Measurements from ENCODE around the gene ABCF2.

Gene ABCF2

GRCh38 chr7:151252961-151253711 is 26.1 kb upstream of the ABCF2 start:
- no peak overlapping the region for H3K4me3 ChIP-seq (ENCODE audit: low read length)
- no peak for TF ChIP-seq EZH2phosphoT487 (IDR thresholded peaks at IDR 0.05; ENCODE audit: low read length)
- TF ChIP-seq, protein P1, sequence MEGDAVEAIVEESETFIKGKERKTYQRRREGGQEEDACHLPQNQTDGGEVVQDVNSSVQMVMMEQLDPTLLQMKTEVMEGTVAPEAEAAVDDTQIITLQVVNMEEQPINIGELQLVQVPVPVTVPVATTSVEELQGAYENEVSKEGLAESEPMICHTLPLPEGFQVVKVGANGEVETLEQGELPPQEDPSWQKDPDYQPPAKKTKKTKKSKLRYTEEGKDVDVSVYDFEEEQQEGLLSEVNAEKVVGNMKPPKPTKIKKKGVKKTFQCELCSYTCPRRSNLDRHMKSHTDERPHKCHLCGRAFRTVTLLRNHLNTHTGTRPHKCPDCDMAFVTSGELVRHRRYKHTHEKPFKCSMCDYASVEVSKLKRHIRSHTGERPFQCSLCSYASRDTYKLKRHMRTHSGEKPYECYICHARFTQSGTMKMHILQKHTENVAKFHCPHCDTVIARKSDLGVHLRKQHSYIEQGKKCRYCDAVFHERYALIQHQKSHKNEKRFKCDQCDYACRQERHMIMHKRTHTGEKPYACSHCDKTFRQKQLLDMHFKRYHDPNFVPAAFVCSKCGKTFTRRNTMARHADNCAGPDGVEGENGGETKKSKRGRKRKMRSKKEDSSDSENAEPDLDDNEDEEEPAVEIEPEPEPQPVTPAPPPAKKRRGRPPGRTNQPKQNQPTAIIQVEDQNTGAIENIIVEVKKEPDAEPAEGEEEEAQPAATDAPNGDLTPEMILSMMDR (IDR thresholded peaks at IDR 0.05; ENCODE audit: low read length) = no peak
- no peak for TF ChIP-seq EZH2 (optimal IDR thresholded peaks at IDR 0.05; ENCODE audit: low read depth, low read length)

DNA sequence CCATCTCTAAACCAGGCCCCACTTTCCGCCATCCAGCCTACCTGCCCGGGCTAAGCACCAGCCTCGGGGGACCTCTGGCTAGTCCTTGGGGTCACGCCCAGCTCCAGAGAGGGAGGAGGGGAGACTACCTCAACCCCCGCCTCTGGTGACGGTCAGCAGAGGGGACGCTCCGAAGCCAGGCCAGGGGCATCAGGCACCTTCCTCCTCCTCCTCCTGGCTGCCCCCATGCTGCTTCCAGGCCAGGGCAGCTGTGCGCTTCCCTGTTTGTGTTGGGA is 25.5 kb upstream of the ABCF2 start:
- DNase-seq = no peak
- no peaks in the 10 kb centered on the region for H3K9me2 ChIP-seq (replicated peaks; ENCODE audit: insufficient read depth, low read length)
- H3K79me2 ChIP-seq (ENCODE audit: low read length) = no peaks in the 10 kb centered on the region
- TF ChIP-seq EZH2 (optimal IDR thresholded peaks at IDR 0.05; ENCODE audit: low read depth, low read length) (no peak), EZH2phosphoT487 (IDR thresholded peaks at IDR 0.05; ENCODE audit: low read length) (no peak)
- TF ChIP-seq, protein P1 (IDR thresholded peaks at IDR 0.05; ENCODE audit: low read length) = no peak
- H3K4me2 ChIP-seq (ENCODE audit: low read depth, low read length) = no peak overlapping the region
- H3K9me3 ChIP-seq (replicated peaks; ENCODE audit: insufficient read depth, low read length) = no peaks in the 10 kb centered on the region
- H3K27me3 ChIP-seq (replicated peaks; ENCODE audit: insufficient read depth, low read length) = peaks cover 91% of the 10 kb centered on the region
- no peak overlapping the region for H2AFZ ChIP-seq (ENCODE audit: low read length)
- peaks cover 4% of the 10 kb centered on the region; the same call in 1 of the 2 replicates for H3K4me1 ChIP-seq (ENCODE audit: low read length)
- no peak overlapping the region for H3K9ac ChIP-seq (ENCODE audit: low read length)
- no peaks in the 10 kb centered on the region for H3K36me3 ChIP-seq (replicated peaks; ENCODE audit: insufficient read depth, low read length)
- H3F3A ChIP-seq (ENCODE audit: insufficient read depth, low read length) = no peaks in the 10 kb centered on the region
- H4K20me1 ChIP-seq (ENCODE audit: insufficient read depth, low read length) = no peaks in the 10 kb centered on the region
- H3K27ac ChIP-seq (ENCODE audit: low read length) = no peak overlapping the region
- H3K4me3 ChIP-seq (ENCODE audit: low read length) = no peak overlapping the region

More at GRCh38 chr7:151252961-151253711, 26.1 kb upstream of the ABCF2 start:
- Histone ChIP-seq H4K20me1 (ENCODE audit: insufficient read depth, low read length) (no peaks in the 10 kb centered on the region), H3K79me2 (ENCODE audit: low read length) (no peaks in the 10 kb centered on the region), H3K36me3 (replicated peaks; ENCODE audit: insufficient read depth, low read length) (no peaks in the 10 kb centered on the region), H3K4me2 (ENCODE audit: low read depth, low read length) (no peak overlapping the region), H3F3A (ENCODE audit: insufficient read depth, low read length) (no peaks in the 10 kb centered on the region), H3K27ac (ENCODE audit: low read length) (no peak overlapping the region), H3K27me3 (replicated peaks; ENCODE audit: insufficient read depth, low read length) (peaks cover 91% of the 10 kb centered on the region), H3K9me2 (replicated peaks; ENCODE audit: insufficient read depth, low read length) (no peaks in the 10 kb centered on the region), H3K9ac (ENCODE audit: low read length) (no peak overlapping the region), H3K4me1 (ENCODE audit: low read length) (peaks cover 4% of the 10 kb centered on the region; the same call in 1 of the 2 replicates), H2AFZ (ENCODE audit: low read length) (no peak overlapping the region), H3K9me3 (replicated peaks; ENCODE audit: insufficient read depth, low read length) (no peaks in the 10 kb centered on the region)
- DNase-seq = no peak

DNA sequence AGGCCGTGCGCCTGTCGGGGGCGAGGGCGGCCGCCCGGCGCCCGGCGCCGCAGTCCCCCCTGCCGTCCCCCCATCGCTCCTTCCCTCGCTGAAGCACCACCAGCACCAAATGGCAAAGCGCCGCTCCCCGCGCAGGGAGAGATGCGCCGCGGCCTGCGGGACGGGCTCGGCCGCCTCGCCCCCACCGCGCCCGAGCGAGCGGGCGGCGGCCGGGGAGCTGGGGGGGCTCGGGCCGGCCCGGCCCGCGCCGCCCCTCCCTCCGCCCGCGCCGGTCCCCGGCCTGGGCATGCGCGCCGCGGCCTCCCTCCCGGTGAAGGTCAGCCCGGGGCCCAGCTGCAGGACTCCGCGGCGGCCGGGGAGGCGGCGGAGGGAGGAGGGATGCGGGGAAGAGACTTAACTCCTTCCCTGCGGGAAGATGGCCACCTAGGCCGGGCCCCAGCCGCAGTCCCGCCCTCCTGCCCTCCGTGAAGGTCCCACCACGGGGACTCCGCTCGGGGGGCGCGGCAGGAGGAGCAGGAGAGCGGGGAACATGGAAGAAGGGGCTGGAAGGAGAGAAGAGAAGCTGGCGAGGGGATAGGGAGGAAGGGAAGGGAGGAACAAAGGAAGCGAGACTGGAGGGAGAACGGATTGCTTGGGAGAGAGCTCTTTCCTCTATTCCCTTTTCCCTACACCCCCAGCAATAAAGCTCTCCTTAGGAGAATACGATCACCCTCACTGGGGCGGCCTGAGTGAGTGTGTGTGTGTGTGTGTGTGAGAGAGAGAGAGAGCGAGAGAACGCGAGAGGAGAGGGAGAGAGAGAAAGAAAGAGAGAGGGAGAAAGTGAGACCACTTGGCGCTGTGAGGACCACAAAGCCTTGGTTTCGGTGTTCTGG is 24.9 kb upstream of the ABCF2 start:
- Histone ChIP-seq H3K27ac (ENCODE audit: low read length) (no peak overlapping the region), H3F3A (ENCODE audit: insufficient read depth, low read length) (no peaks in the 10 kb centered on the region), H3K4me2 (ENCODE audit: low read depth, low read length) (peak overlapping the region; percentile 89), H3K9me2 (replicated peaks; ENCODE audit: insufficient read depth, low read length) (no peaks in the 10 kb centered on the region), H3K9me3 (replicated peaks; ENCODE audit: insufficient read depth, low read length) (no peaks in the 10 kb centered on the region), H3K27me3 (replicated peaks; ENCODE audit: insufficient read depth, low read length) (peaks cover 91% of the 10 kb centered on the region), H2AFZ (ENCODE audit: low read length) (peak overlapping the region; percentile 50; the same call in 1 of the 2 replicates), H3K36me3 (replicated peaks; ENCODE audit: insufficient read depth, low read length) (no peaks in the 10 kb centered on the region), H3K79me2 (ENCODE audit: low read length) (no peaks in the 10 kb centered on the region), H3K4me1 (ENCODE audit: low read length) (peaks cover 4% of the 10 kb centered on the region; the same call in 1 of the 2 replicates), H4K20me1 (ENCODE audit: insufficient read depth, low read length) (no peaks in the 10 kb centered on the region), H3K9ac (ENCODE audit: low read length) (no peak overlapping the region), H3K4me3 (ENCODE audit: low read length) (peak overlapping the region; percentile 52; the same call in 1 of the 2 replicates)
- TF ChIP-seq EZH2 (optimal IDR thresholded peaks at IDR 0.05; ENCODE audit: low read depth, low read length) (peak; percentile 48), EZH2phosphoT487 (IDR thresholded peaks at IDR 0.05; ENCODE audit: low read length) (no peak)
- TF ChIP-seq, protein P1 (IDR thresholded peaks at IDR 0.05; ENCODE audit: low read length) = no peak
- no peak for DNase-seq
